Mesenchymal stem cell (in vitro differentiated cells and primary cell): ENCODE measurements around the gene DZANK1.

Experiments used
- DNase-seq: peaks from one replicate; pipeline ENCODE4 v3.0.0-alpha.2; 2013
- H2AFZ ChIP-seq: one replicate; pipeline ENCODE4 v1.6.1; 2013; ENCODE audit warnings: low read depth, mild to moderate bottlenecking, control low read depth, inconsistent platforms, low read length, moderate library complexity
- H2AK5ac ChIP-seq: 2 replicates; pipeline ENCODE4 v1.6.1; 2013; ENCODE audit warnings: low read length, moderate library complexity, mild to moderate bottlenecking, inconsistent platforms; ENCODE audit not compliant: severe bottlenecking
- H2BK120ac ChIP-seq: one replicate; pipeline ENCODE4 v1.6.1; 2013; ENCODE audit warnings: low read depth, mild to moderate bottlenecking, inconsistent platforms, low read length, moderate library complexity
- H2BK12ac ChIP-seq, 2 experiments: one replicate each; pipeline ENCODE4 v1.6.1; 2013; ENCODE audit warnings: inconsistent platforms in 2 of 2, low read length in 2 of 2, mild to moderate bottlenecking in 2 of 2, moderate library complexity in 2 of 2, control low read depth in 1 of 2
- H2BK15ac ChIP-seq: one replicate; pipeline ENCODE4 v1.6.1; 2013; ENCODE audit warnings: mild to moderate bottlenecking, low read depth, inconsistent platforms; ENCODE audit not compliant: poor library complexity, severe bottlenecking
- H2BK5ac ChIP-seq: 2 replicates; pipeline ENCODE4 v1.6.1; 2013; ENCODE audit warnings: low read depth, mild to moderate bottlenecking, low read length, control low read depth, inconsistent platforms; ENCODE audit not compliant: poor library complexity, severe bottlenecking
- H3K14ac ChIP-seq, 2 experiments: one replicate each; pipeline ENCODE4 v1.6.1; 2013; ENCODE audit warnings: inconsistent platforms in 2 of 2, low read length in 2 of 2, control low read depth in 1 of 2, mild to moderate bottlenecking in 1 of 2, moderate library complexity in 1 of 2
- H3K18ac ChIP-seq, 2 experiments: one replicate each; pipeline ENCODE4 v1.6.1; 2013; ENCODE audit warnings: inconsistent platforms in 2 of 2, low read length in 2 of 2, control low read depth in 1 of 2, low read depth in 1 of 2, mild to moderate bottlenecking in 1 of 2
- H3K23ac ChIP-seq, 2 experiments: one replicate each; pipeline ENCODE4 v1.6.1; 2013; ENCODE audit warnings: inconsistent platforms in 2 of 2, low read length in 2 of 2, mild to moderate bottlenecking in 2 of 2, moderate library complexity in 2 of 2, control low read depth in 1 of 2
- H3K27ac ChIP-seq: 2 replicates; pipeline ENCODE4 v1.5.1; 2013; ENCODE audit warnings: mild to moderate bottlenecking, moderate library complexity, low read length, control low read depth, inconsistent platforms; ENCODE audit not compliant: poor library complexity, severe bottlenecking
- H3K27me3 ChIP-seq, 2 experiments: 2 replicates each; pipeline versions ENCODE4 v1.6.1 to v1.7.0; 2013; ENCODE audit warnings: low read length in 2 of 2, mild to moderate bottlenecking in 2 of 2, moderate library complexity in 2 of 2, control low read depth in 1 of 2, inconsistent platforms in 1 of 2; ENCODE audit not compliant: control insufficient read depth in 1 of 2, insufficient read depth in 1 of 2
- H3K36me3 ChIP-seq, 2 experiments: 2 replicates each; pipeline versions ENCODE4 v1.6.1 to v1.7.0; 2013; ENCODE audit warnings: low read length in 2 of 2, control low read depth in 1 of 2, inconsistent platforms in 1 of 2, low read depth in 1 of 2, mild to moderate bottlenecking in 1 of 2; ENCODE audit not compliant: insufficient read depth in 2 of 2, control insufficient read depth in 1 of 2
- H3K4ac ChIP-seq, 2 experiments: one replicate each; pipeline ENCODE4 v1.6.1; 2013; ENCODE audit warnings: inconsistent platforms in 2 of 2, low read length in 2 of 2, mild to moderate bottlenecking in 2 of 2, moderate library complexity in 2 of 2, control low read depth in 1 of 2, low read depth in 1 of 2
- H3K4me1 ChIP-seq: 2 replicates; pipeline ENCODE4 v1.6.1; 2013; ENCODE audit warnings: low read depth, low read length, control low read depth; ENCODE audit not compliant: control insufficient read depth, insufficient read depth
- H3K4me2 ChIP-seq: 2 replicates; pipeline ENCODE4 v1.6.1; 2013; ENCODE audit warnings: low read length, mild to moderate bottlenecking, inconsistent platforms; ENCODE audit not compliant: poor library complexity, severe bottlenecking
- H3K4me3 ChIP-seq, 2 experiments: 2 replicates each; pipeline versions ENCODE4 v1.5.1 to v1.7.0; 2013; ENCODE audit warnings: low read length in 2 of 2, mild to moderate bottlenecking in 2 of 2, control low read depth in 1 of 2, low read depth in 1 of 2; ENCODE audit not compliant: insufficient read depth in 1 of 2
- H3K79me1 ChIP-seq: replicated peaks from 2 replicates; pipeline ENCODE4 v1.6.1; 2013; ENCODE audit warnings: mild to moderate bottlenecking, control low read depth, low read length, inconsistent platforms; ENCODE audit not compliant: poor library complexity, severe bottlenecking
- H3K9ac ChIP-seq: 2 replicates; pipeline ENCODE4 v1.7.0; 2013; ENCODE audit warnings: mild to moderate bottlenecking, low read length, moderate library complexity
- H3K9me3 ChIP-seq: 2 replicates; pipeline ENCODE4 v1.7.0; 2013; ENCODE audit warnings: mild to moderate bottlenecking, low read length; ENCODE audit not compliant: control insufficient read depth
- H4K8ac ChIP-seq: one replicate; pipeline ENCODE4 v1.6.1; 2013; ENCODE audit warnings: inconsistent platforms, mild to moderate bottlenecking, low read length, moderate library complexity
- H4K91ac ChIP-seq: one replicate; pipeline ENCODE4 v1.6.1; 2013; ENCODE audit warnings: mild to moderate bottlenecking, low read length, inconsistent platforms
- WGBS: methylation state at CpG from one replicate; pipeline ENCODE4 v1.1.7; 2013; ENCODE audit warnings: mixed read lengths; 5-methylcytosine and 5-hydroxymethylcytosine counted together

Gene DZANK1

DNA sequence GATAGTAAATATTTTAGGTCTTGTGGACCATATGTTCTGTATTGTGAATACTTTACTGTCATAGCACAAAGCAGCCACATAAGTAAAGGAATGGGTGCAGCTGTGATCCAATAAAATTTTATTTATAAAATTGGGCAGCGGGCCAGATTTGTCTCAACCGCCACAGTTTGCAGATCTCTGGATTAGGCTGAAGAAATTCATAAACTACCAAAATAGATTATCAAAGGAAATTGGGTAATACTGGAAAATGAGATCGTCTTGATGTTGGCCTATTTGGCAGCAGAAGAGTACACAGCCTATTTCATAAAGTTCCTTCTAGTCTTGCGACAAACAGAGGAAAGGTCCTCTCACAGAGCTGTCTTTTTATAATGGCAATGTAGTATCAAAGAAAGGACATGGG, 69.8 kb downstream of the DZANK1 start:
- Histone ChIP-seq H3K4me2 (no peak overlapping the region), H2BK12ac (no peak overlapping the region), H3K9me3 (peaks cover 10% of the 10 kb centered on the region), H2AK5ac (no peak overlapping the region), H4K91ac (no peak overlapping the region), H4K8ac (no peak overlapping the region), H2BK120ac (no peak overlapping the region), H3K4me3 (no peak overlapping the region), H3K23ac (no peak overlapping the region), H3K79me1 (no peaks in the 10 kb centered on the region), H3K14ac (no peak overlapping the region), H2AFZ (no peak overlapping the region), H3K27me3 (no peaks in the 10 kb centered on the region), H3K18ac (no peak overlapping the region), H3K4ac (no peak overlapping the region), H2BK15ac (no peak overlapping the region), H3K4me1 (no peaks in the 10 kb centered on the region), H3K9ac (no peak overlapping the region), H3K27ac (no peak overlapping the region), H2BK5ac (no peak overlapping the region), H3K36me3 (peaks cover 7 to 10% of the 10 kb centered on the region in 2 experiments)
- DNase-seq = no peak
- WGBS = 92% methylated on average over 2 of the region's 4 CpGs

DNA sequence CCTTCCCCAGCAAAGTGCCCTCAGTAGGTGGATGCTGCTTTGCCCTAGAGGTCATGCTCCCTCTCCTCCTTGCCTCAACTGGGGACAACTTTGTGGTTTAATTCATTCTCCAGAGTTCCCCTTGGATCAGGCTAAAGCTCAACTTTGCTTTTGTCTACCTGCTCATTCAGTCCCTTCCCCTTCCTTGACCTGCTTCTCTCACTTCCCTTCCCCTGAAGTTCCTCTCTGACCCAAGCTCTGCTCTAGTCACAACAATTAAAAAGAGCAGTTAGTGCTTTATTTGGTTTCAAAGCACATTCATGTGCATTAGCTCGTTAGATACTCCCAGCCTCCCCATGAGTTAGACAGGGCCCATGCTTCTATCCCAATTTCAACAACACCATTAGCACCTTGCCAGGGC, 71.3 kb downstream of the DZANK1 start:
- H3K4ac ChIP-seq = no peak overlapping the region
- H3K18ac ChIP-seq = no peak overlapping the region
- H3K9ac ChIP-seq = no peak overlapping the region
- no peak overlapping the region for H2BK120ac ChIP-seq
- no peak overlapping the region for H2AK5ac ChIP-seq
- no peaks in the 10 kb centered on the region for H3K79me1 ChIP-seq
- H4K91ac ChIP-seq = no peak overlapping the region
- no peak overlapping the region for H2BK5ac ChIP-seq
- no peak overlapping the region for H3K4me2 ChIP-seq
- H3K14ac ChIP-seq = no peak overlapping the region
- H3K23ac ChIP-seq = no peak overlapping the region
- peaks cover 0 to 9% of the 10 kb centered on the region in 2 experiments for H3K36me3 ChIP-seq
- no peaks in the 10 kb centered on the region for H3K9me3 ChIP-seq
- no peak overlapping the region for H3K4me3 ChIP-seq
- H2BK12ac ChIP-seq = no peak overlapping the region
- no peak overlapping the region for H4K8ac ChIP-seq
- H3K4me1 ChIP-seq = no peaks in the 10 kb centered on the region
- no peak for DNase-seq
- H2AFZ ChIP-seq = no peak overlapping the region
- H3K27ac ChIP-seq = no peak overlapping the region
- 50% methylated on average over 1 of the region's 1 CpG for WGBS
- no peak overlapping the region for H2BK15ac ChIP-seq
- H3K27me3 ChIP-seq = no peaks in the 10 kb centered on the region

DNA sequence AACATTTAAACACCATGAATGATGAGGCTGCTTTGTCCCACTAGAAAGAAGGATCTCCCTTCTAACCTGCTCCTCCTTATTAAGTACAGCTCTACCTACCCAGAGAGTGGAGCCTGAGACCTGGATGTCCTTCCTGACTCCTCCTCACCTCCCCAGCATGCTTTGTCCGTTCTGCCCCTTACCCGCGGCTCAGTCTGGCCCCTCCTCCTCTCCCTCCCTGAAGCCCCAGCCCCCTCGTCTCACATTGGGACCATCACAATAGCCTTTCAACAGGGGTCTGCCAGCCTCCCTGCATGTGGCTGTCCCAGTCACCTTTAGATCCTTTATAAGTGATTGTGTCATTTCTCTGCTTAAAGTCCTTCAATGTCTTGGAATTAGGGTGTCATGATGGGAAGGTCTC, 72.5 kb downstream of the DZANK1 start:
- Histone ChIP-seq H3K9me3 (no peaks in the 10 kb centered on the region), H3K36me3 (peaks cover 0 to 7% of the 10 kb centered on the region in 2 experiments), H3K27me3 (no peaks in the 10 kb centered on the region), H3K27ac (no peak overlapping the region), H3K14ac (no peak overlapping the region), H3K4me1 (peaks cover 2% of the 10 kb centered on the region), H2AFZ (no peak overlapping the region), H3K4ac (no peak overlapping the region), H3K23ac (no peak overlapping the region), H3K79me1 (no peaks in the 10 kb centered on the region), H4K8ac (no peak overlapping the region), H3K4me3 (no peak overlapping the region), H2BK12ac (no peak overlapping the region), H2AK5ac (no peak overlapping the region), H2BK5ac (no peak overlapping the region), H3K18ac (no peak overlapping the region), H3K4me2 (no peak overlapping the region), H3K9ac (no peak overlapping the region), H4K91ac (no peak overlapping the region), H2BK120ac (no peak overlapping the region), H2BK15ac (no peak overlapping the region)
- DNase-seq = no peak
- WGBS = 37% methylated on average over 4 of the region's 4 CpGs

DNA sequence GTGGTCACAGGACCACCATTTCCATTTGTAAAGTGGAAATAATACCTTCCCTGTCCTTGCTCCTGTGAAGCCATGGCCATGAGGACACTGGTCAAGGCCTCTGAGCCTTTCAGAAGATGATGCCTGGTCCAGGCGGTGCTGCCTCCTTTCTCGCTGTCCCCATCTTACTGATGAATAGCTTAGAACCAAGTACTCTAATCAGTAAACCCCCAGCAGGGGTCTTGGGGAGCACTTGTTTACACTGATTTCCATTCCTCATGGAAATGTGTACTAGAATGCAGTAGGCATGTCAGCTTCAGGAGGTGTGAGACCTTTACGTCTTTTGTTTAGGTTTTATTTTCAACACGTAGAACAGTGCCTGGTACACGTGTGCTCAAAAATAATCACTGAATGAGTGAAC, 75.1 kb downstream of the DZANK1 start:
- Histone ChIP-seq H2BK5ac (no peak overlapping the region), H3K36me3 (peaks cover 0 to 3% of the 10 kb centered on the region in 2 experiments), H4K91ac (no peak overlapping the region), H3K4me3 (no peak overlapping the region), H3K9me3 (no peaks in the 10 kb centered on the region), H3K4ac (no peak overlapping the region), H3K27ac (no peak overlapping the region), H2BK120ac (no peak overlapping the region), H2AK5ac (no peak overlapping the region), H4K8ac (no peak overlapping the region), H3K23ac (no peak overlapping the region), H3K14ac (no peak overlapping the region), H3K18ac (no peak overlapping the region), H2BK12ac (no peak overlapping the region), H2AFZ (no peak overlapping the region), H3K27me3 (no peaks in the 10 kb centered on the region), H2BK15ac (no peak overlapping the region), H3K79me1 (no peaks in the 10 kb centered on the region), H3K4me2 (no peak overlapping the region), H3K9ac (no peak overlapping the region), H3K4me1 (peaks cover 5% of the 10 kb centered on the region)
- 100% methylated on average over 3 of the region's 5 CpGs for WGBS
- DNase-seq = no peak
